ENCODE data around the gene GMCL1. TPM values are rescaled to one million over a fixed set of nuclear protein-coding genes. Genes with fewer than 3 reads are reported as not detected.
A peak's percentile ranks its signal among the peaks of the same experiment; 100 is the strongest.

The GMCL1 gene
- total and polyA plus RNA-seq, 2 of the 13 experiments (the other 11 are each of a cell fraction or from before 2014, with no cell fraction given): 18.7 to 24.0 TPM

DNA sequence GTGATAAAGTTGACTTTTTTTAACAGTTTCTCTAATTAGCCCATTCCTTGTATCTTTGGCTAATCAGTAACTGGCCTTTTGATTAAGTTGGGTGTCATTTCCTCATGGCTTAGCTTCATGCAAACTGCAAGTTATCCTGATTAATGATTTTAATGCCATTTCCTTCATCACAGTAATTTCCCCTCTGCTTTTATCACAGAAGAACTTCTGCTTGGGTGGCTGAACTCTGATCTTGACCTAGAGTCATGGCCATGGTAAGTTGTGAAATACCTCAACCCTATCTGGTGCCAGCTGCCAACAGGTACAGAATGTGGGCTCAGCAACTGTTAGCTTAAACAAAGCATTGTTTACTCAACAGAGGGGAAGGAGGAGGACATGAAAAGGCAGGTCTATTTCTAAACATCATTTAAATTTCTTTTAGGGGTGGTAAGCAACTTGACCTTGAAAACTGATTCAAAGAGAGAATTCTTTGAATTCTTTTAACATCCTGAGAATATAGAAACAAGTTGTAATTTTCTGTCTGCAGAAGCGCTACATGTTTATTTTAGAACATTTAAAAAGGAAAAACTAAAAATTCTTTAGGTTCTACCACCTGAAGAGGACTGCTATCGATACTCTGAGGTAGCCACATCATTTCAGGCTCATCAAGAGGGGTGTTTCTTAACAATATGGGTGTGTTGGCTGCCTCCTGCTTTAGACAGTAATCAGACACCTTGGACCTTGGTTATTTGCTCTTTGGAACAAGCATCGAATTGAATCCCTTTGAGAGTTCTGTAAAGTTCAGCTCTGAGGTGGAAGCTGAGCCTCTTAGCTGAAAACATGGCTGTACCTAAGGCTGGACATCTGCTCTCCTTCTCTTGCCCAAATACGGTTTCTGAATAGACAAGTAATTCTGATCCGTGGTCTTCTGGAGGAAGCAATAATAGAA is 47.9 kb upstream of the GMCL1 start (continued):
- TF ChIP-seq, protein P1, sequence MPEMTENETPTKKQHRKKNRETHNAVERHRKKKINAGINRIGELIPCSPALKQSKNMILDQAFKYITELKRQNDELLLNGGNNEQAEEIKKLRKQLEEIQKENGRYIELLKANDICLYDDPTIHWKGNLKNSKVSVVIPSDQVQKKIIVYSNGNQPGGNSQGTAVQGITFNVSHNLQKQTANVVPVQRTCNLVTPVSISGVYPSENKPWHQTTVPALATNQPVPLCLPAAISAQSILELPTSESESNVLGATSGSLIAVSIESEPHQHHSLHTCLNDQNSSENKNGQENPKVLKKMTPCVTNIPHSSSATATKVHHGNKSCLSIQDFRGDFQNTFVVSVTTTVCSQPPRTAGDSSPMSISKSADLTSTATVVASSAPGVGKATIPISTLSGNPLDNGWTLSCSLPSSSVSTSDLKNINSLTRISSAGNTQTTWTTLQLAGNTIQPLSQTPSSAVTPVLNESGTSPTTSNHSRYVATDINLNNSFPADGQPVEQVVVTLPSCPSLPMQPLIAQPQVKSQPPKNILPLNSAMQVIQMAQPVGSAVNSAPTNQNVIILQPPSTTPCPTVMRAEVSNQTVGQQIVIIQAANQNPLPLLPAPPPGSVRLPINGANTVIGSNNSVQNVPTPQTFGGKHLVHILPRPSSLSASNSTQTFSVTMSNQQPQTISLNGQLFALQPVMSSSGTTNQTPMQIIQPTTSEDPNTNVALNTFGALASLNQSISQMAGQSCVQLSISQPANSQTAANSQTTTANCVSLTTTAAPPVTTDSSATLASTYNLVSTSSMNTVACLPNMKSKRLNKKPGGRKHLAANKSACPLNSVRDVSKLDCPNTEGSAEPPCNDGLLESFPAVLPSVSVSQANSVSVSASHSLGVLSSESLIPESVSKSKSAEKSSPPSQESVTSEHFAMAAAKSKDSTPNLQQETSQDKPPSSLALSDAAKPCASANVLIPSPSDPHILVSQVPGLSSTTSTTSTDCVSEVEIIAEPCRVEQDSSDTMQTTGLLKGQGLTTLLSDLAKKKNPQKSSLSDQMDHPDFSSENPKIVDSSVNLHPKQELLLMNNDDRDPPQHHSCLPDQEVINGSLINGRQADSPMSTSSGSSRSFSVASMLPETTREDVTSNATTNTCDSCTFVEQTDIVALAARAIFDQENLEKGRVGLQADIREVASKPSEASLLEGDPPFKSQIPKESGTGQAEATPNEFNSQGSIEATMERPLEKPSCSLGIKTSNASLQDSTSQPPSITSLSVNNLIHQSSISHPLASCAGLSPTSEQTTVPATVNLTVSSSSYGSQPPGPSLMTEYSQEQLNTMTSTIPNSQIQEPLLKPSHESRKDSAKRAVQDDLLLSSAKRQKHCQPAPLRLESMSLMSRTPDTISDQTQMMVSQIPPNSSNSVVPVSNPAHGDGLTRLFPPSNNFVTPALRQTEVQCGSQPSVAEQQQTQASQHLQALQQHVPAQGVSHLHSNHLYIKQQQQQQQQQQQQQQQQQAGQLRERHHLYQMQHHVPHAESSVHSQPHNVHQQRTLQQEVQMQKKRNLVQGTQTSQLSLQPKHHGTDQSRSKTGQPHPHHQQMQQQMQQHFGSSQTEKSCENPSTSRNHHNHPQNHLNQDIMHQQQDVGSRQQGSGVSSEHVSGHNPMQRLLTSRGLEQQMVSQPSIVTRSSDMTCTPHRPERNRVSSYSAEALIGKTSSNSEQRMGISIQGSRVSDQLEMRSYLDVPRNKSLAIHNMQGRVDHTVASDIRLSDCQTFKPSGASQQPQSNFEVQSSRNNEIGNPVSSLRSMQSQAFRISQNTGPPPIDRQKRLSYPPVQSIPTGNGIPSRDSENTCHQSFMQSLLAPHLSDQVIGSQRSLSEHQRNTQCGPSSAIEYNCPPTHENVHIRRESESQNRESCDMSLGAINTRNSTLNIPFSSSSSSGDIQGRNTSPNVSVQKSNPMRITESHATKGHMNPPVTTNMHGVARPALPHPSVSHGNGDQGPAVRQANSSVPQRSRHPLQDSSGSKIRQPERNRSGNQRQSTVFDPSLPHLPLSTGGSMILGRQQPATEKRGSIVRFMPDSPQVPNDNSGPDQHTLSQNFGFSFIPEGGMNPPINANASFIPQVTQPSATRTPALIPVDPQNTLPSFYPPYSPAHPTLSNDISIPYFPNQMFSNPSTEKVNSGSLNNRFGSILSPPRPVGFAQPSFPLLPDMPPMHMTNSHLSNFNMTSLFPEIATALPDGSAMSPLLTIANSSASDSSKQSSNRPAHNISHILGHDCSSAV (CRISPR knock-in tag; IDR thresholded peaks at IDR 0.05; ENCODE audit: borderline replicate concordance): no peak
- TF ChIP-seq SMAD3 (CRISPR knock-in tag; IDR thresholded peaks at IDR 0.05) (peak; percentile 99), ZNF24 (IDR thresholded peaks at IDR 0.05) (peak; percentile 70; the same call in 1 of the 2 replicates), ZNF124 (CRISPR knock-in tag; IDR thresholded peaks at IDR 0.05) (peak; percentile 67; the same call in 1 of the 2 replicates), ZNF737 (CRISPR knock-in tag; IDR thresholded peaks at IDR 0.05; ENCODE audit: borderline replicate concordance) (no peak), MEIS1 (CRISPR knock-in tag; IDR thresholded peaks at IDR 0.05; ENCODE audit: borderline replicate concordance) (peak; percentile 25; the same call in 1 of the 2 replicates), HHEX (CRISPR knock-in tag; IDR thresholded peaks at IDR 0.05) (peak; percentile 87), ZFP36 (IDR thresholded peaks at IDR 0.05; ENCODE audit: borderline replicate concordance, low read depth, low read length, partially characterized antibody) (no peak)
- TF ChIP-seq, protein P2, sequence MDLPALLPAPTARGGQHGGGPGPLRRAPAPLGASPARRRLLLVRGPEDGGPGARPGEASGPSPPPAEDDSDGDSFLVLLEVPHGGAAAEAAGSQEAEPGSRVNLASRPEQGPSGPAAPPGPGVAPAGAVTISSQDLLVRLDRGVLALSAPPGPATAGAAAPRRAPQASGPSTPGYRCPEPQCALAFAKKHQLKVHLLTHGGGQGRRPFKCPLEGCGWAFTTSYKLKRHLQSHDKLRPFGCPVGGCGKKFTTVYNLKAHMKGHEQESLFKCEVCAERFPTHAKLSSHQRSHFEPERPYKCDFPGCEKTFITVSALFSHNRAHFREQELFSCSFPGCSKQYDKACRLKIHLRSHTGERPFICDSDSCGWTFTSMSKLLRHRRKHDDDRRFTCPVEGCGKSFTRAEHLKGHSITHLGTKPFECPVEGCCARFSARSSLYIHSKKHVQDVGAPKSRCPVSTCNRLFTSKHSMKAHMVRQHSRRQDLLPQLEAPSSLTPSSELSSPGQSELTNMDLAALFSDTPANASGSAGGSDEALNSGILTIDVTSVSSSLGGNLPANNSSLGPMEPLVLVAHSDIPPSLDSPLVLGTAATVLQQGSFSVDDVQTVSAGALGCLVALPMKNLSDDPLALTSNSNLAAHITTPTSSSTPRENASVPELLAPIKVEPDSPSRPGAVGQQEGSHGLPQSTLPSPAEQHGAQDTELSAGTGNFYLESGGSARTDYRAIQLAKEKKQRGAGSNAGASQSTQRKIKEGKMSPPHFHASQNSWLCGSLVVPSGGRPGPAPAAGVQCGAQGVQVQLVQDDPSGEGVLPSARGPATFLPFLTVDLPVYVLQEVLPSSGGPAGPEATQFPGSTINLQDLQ (CRISPR knock-in tag; IDR thresholded peaks at IDR 0.05): no peak
- TF ChIP-seq, protein P3, sequence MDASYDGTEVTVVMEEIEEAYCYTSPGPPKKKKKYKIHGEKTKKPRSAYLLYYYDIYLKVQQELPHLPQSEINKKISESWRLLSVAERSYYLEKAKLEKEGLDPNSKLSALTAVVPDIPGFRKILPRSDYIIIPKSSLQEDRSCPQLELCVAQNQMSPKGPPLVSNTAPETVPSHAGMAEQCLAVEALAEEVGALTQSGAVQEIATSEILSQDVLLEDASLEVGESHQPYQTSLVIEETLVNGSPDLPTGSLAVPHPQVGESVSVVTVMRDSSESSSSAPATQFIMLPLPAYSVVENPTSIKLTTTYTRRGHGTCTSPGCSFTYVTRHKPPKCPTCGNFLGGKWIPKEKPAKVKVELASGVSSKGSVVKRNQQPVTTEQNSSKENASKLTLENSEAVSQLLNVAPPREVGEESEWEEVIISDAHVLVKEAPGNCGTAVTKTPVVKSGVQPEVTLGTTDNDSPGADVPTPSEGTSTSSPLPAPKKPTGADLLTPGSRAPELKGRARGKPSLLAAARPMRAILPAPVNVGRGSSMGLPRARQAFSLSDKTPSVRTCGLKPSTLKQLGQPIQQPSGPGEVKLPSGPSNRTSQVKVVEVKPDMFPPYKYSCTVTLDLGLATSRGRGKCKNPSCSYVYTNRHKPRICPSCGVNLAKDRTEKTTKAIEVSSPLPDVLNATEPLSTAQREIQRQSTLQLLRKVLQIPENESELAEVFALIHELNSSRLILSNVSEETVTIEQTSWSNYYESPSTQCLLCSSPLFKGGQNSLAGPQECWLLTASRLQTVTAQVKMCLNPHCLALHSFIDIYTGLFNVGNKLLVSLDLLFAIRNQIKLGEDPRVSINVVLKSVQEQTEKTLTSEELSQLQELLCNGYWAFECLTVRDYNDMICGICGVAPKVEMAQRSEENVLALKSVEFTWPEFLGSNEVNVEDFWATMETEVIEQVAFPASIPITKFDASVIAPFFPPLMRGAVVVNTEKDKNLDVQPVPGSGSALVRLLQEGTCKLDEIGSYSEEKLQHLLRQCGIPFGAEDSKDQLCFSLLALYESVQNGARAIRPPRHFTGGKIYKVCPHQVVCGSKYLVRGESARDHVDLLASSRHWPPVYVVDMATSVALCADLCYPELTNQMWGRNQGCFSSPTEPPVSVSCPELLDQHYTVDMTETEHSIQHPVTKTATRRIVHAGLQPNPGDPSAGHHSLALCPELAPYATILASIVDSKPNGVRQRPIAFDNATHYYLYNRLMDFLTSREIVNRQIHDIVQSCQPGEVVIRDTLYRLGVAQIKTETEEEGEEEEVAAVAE (CRISPR knock-in tag; IDR thresholded peaks at IDR 0.05; ENCODE audit: borderline replicate concordance): peak; percentile 82; the same call in 1 of the 2 replicates
